GM12873 (cell line): ENCODE results near the gene CHST10.

ENCODE experiments used
- CTCF ChIP-seq: IDR thresholded peaks from 2 replicates; pipeline ENCODE4 v1.5.1; 2012; ENCODE audit warnings: low read depth, mild to moderate bottlenecking, moderate library complexity, low read length, control low read depth; ENCODE audit not compliant: insufficient read depth; ENCODE audit errors: missing control alignments

CHST10 gene

GRCh38 chr2:100391735-100392515 lies 25.5 kb downstream of the CHST10 start:
- no peak for TF ChIP-seq CTCF

- no peak for TF ChIP-seq CTCF
Measured at GRCh38 chr2:100390001-100390940, 27.2 kb downstream of the CHST10 start.

GRCh38 chr2:100388703-100389102 lies 28.8 kb downstream of the CHST10 start:
- TF ChIP-seq CTCF = no peak

- TF ChIP-seq CTCF = no peak
Measured at GRCh38 chr2:100383954-100384353, 33.5 kb downstream of the CHST10 start.

- TF ChIP-seq CTCF = no peak
Measured at GRCh38 chr2:100383306-100383705, 34.2 kb downstream of the CHST10 start.

- peak; percentile 94 for TF ChIP-seq CTCF
Measured at GRCh38 chr2:100381240-100381639, 36.2 kb downstream of the CHST10 start.

- TF ChIP-seq CTCF = no peak
Measured at GRCh38 chr2:100380681-100381080, 36.8 kb downstream of the CHST10 start.
